ENCODE data around the gene EMILIN2.

- TF ChIP-seq CTCF (IDR thresholded peaks at IDR 0.05; ENCODE audit: poor library complexity) (no peak), EZH2phosphoT487 (IDR thresholded peaks at IDR 0.05; ENCODE audit: low read depth, severe bottlenecking, unreplicated experiment) (no peak), EZH2 (IDR thresholded peaks at IDR 0.05; ENCODE audit: borderline replicate concordance) (no peak)
Measured at GRCh38 chr18:2840521-2840920, 6.3 kb upstream of the EMILIN2 start.
